ENCODE data around the gene KRCC1.

- TF ChIP-seq CTCF (IDR thresholded peaks at IDR 0.05): no peak
- TF ChIP-seq, protein P1, sequence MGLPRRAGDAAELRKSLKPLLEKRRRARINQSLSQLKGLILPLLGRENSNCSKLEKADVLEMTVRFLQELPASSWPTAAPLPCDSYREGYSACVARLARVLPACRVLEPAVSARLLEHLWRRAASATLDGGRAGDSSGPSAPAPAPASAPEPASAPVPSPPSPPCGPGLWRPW (IDR thresholded peaks at IDR 0.05): no peak
- no peak for TF ChIP-seq HMGXB4 (CRISPR knock-in tag; IDR thresholded peaks at IDR 0.05; ENCODE audit: borderline replicate concordance)
- TF ChIP-seq CEBPB (IDR thresholded peaks at IDR 0.05): no peak
- TF ChIP-seq POLR2AphosphoS2 (conservative IDR thresholded peaks at IDR 0.05; ENCODE audit: low read length): no peak
- no peak for TF ChIP-seq NPAS2 (CRISPR knock-in tag; IDR thresholded peaks at IDR 0.05; ENCODE audit: borderline replicate concordance)
- TF ChIP-seq POLR2A (IDR thresholded peaks at IDR 0.05; ENCODE audit: low read length): no peak
- no peak for TF ChIP-seq MYC (IDR thresholded peaks at IDR 0.05; ENCODE audit: borderline replicate concordance, low read length)
- TF ChIP-seq, protein P2, sequence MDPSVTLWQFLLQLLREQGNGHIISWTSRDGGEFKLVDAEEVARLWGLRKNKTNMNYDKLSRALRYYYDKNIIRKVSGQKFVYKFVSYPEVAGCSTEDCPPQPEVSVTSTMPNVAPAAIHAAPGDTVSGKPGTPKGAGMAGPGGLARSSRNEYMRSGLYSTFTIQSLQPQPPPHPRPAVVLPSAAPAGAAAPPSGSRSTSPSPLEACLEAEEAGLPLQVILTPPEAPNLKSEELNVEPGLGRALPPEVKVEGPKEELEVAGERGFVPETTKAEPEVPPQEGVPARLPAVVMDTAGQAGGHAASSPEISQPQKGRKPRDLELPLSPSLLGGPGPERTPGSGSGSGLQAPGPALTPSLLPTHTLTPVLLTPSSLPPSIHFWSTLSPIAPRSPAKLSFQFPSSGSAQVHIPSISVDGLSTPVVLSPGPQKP (IDR thresholded peaks at IDR 0.05; ENCODE audit: low read depth, low read length): no peak
- no peak for TF ChIP-seq TP53 (CRISPR knock-in tag; IDR thresholded peaks at IDR 0.05)
- TF ChIP-seq RNF2 (IDR thresholded peaks at IDR 0.05; ENCODE audit: borderline replicate concordance, low read depth): no peak
- TF ChIP-seq ZNF302 (CRISPR knock-in tag; IDR thresholded peaks at IDR 0.05): no peak
Observed at GRCh38 chr2:88067189-88067588, 11.6 kb upstream of the KRCC1 start.

All from A549 (cell line).